Activated CD4-positive, alpha-beta T cell treated with anti-CD3 and anti-CD28 coated beads, Interleukin-2, amount 50 U/mL, for 24 hours (primary cell): ENCODE measurements around the gene TMEM121.
"Not testable (repeated sequence)": the region's sequence is repeated elsewhere in the genome, so short reads cannot be mapped to it uniquely, and the experiment has no call there.

Experiments used
- DNase-seq, 2 donors: peaks; one replicate each; pipeline ENCODE4 v3.0.0-alpha.2; 2020; ENCODE audit warnings: low read depth in 1 of 2, low spot score in 1 of 2

The TMEM121 gene

DNA sequence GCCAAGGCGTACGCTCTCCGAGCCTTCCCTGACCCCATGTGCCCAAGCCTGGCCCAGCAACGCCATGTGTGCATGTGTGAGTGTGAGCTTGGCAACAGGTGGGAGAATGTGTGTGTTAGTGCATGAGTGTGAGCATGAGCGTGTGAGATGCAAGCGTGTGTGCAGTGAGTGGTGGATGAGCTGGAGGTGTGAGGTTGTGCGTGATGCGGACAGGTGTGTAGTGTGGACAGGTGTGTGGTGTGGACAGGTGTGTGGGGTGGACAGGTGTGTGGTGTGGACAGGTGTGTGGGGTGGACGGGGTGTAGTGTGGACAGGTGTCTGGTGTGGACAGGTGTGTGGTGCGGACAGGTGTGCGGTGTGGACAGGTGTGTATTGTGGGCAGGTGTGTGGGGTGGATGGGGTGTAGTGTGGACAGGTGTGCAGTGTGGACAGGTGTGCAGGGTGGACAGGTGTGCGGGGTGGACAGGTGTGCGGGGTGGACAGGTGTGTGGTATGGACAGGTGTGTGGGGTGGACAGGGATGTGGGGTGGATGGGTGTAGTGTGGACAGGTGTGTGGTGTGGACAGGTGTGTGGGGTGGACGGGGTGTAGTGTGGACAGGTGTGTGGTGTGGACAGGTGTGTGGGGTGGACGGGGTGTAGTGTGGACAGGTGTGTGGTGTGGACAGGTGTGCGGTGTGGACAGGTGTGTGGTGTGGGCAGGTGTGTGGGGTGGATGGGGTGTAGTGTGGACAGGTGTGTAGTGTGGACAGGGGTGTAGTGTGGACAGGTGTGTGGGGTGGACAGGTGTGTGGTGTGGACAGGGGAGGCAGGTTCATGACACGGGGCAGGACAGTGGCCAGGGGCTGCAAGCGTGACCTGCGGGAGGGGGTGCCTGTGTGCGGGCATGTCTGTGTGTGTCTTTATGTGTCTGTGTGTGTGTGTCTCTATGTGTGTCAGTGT, 41.1 kb downstream of the TMEM121 start:
- DNase-seq: not testable (repeated sequence)

DNA sequence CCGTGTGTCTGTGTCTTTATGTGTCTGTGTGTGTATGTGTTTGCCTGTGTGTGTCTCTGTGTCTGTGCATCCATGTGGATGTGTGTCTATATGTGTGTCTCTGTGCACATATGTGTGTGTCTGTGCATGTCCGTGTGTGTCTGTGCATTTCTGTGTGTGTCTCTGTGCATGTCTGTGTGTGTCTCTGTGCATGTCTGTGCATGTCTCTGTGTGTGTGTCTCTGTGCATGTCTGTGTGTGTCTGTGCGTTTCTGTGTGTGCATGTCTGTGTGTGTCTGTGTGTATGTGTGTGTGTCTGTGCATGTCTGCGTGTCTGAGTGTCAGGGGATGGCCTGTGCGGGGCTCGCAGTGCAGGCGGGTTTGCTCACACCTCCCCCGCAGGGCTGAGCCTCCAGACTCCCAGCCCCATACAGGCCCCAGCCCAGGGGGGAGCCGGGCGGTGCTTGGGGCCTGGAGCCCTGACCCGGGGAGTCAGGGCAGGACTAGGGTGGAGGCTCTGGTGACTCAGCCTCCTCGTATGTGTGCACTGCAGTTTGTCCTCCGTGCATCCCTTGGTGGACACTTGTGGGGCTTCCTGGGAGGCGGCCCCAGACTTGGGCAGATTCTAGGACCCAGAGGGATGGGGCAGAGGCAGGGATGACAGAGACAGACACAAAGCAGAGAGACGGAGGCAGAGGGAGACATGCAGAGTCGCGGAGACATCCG, 41.9 kb downstream of the TMEM121 start:
- DNase-seq: not testable (repeated sequence)

DNA sequence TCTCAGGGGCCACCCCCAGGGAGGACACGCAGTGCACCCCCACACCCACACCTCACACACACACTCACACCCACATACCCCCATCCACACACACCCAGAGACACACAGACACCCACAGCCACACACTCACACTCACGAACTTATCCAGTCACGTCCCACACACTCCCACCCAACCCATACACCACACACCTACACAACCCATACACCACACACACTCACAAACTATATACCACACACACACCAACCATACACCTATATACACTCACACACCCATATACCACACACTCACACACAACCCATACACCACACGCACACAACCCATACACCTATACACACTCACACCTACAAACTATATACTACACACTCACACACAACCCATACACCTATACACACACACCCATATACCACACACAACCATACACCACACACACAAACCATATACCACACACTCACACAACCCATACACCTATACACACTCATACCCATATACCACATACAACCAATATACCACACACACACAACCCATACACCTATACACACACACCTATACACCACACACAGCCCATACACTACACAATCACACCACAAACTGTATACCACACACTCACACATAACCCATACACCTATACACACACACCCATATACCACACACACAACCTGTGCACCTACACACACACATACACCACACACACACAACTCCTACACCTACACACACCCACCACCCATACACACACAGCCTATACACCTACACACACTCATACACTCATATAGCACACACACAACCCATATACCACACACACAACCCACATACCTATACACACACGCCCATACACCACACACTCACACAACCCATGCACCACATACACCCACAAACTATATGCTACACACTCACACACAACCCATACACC, 42.7 kb downstream of the TMEM121 start:
- DNase-seq: no peak

DNA sequence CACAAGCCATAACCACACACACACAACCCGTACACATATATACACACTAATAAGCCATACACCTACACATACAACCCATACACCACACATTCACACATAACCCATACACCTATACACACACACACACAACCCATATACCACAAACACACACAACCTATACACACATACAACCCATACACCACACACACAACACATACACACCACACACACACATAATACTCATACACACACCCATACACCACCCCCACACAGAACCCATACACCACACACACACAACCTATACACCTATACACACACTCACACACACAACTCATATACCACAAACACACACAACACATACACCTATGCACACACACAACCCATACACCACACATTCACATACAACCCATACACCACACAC, 44.1 kb downstream of the TMEM121 start:
- DNase-seq: no peak

DNA sequence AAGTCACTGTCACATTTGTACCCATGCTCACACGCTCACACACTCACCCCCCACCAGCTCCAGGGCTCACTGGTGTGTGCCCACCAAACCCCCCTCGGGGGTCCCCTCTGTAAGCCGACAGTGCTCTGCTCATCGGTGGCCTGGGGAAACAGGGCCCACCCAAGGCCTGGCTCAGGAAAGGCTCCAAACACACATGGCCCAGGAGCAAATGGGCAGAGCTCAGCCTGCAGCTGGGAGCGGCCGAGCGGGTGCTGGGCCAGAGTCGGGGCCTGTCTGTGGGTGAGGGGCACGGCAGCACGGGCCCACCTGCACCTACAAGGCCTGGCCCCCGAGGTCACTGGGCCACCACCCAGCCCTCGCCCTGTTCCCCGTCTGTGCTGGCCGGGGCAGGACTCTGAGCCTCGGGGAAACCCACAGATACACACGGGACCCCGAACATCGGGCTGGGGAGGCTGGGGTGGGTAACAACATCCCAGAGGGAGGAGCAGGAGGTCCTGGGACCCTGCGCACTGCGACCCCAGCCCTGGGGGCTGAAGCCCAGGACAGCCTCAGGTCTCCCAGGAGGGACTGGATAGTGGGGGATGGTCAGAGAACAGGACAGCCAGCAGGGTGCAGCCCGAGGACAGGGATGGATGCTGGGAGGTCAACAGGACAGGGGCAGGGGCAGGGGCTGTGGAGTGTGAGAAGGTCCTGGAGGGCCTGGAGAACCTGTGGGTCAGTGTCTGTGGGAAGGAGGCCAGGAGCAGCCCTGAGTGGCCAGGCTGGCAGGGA, 45.0 kb downstream of the TMEM121 start:
- DNase-seq: not testable (repeated sequence)

DNA sequence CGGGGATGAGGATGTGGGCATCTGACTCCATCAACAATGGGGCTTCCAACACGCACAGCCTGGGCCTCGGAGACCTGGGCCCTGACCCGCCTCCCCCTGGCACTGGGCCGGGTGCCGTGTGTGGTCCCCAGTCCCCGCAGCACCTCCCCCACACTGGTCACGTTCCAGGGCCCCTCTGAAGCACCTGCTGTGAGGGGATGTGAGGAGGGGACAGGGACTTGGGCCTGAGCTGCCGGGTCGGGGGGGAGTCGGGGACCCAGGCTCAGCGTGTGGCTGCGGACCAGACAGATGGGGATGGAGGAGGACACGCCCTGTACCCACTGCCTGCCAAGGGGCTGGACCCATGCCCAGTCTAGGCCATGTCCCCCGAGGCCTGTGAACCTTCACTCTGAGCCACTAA, 45.7 kb downstream of the TMEM121 start:
- not testable (repeated sequence) for DNase-seq

DNA sequence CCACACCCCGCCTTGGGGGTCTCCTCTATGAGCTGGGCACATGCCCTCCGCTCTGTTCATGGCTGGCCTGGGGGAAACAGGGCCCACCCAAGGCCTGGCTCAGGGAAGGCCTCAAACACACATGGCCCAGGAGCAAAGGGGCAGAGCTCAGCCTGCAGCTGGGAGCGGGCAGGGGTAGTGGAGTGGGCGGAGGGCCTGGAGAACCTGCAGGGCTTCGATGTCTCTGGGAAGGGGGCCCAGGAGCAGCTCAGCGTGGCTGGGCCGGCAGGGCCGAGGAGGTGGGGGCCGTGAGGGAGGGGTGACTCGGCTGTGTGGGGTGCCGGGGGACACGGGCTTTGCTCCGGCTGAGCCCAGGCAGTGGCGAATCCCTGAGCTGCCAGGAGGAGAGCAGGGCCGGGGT, 47.5 kb downstream of the TMEM121 start:
- DNase-seq: not testable (repeated sequence)

DNA sequence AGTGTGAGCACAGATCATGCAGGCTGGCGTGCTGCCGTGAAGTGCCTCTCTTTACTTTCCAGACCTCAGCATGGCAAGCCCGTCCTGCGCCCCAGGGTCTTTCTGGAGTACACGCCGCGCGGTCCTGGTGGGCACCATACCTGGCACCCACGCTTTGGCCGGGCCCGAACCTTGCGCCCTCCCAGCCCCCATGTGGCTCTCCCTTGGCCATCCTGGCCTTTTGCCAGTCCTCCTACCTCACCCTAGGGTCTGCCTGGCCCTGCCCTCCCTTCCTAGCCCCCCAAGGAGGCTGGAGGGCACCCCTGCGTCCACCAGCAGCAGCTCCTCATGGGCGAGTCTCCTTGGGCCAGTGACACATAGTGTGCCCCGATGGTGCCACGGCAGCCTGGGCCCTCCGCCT, 48.0 kb downstream of the TMEM121 start:
- DNase-seq: not testable (repeated sequence)

DNA sequence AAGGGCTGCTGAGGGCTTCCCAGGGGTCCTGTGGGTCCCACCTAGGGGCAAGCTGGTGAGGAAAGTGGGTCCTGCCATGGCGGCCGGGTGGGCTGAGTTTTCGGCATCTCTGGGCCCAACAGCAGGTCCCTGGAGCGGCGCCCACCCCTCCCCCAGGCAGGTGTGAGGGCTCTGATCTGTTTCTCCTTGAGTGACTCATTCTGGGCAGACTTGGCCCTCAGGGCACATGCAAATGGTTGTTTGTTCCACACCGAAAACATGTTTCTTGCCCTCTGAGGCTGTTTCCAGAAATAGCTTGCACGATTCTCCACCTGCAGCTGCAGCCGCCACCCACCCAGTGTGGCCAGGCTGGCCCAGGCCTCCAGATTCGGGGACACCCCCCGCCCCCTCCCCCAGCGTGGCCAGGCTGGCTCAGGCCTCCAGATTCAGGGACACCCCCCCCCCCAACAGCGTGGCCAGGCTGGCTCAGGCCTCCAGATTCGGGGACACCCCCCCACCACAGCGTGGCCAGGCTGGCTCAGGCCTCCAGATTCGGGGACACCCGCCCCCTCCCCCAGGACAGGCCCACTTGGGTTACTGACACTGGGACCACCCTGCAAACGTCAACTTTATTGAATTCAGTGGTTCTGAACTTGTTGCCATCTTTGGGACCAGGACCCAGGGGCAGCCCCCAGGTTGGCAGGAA, 48.8 kb downstream of the TMEM121 start:
- not testable (repeated sequence) for DNase-seq

DNA sequence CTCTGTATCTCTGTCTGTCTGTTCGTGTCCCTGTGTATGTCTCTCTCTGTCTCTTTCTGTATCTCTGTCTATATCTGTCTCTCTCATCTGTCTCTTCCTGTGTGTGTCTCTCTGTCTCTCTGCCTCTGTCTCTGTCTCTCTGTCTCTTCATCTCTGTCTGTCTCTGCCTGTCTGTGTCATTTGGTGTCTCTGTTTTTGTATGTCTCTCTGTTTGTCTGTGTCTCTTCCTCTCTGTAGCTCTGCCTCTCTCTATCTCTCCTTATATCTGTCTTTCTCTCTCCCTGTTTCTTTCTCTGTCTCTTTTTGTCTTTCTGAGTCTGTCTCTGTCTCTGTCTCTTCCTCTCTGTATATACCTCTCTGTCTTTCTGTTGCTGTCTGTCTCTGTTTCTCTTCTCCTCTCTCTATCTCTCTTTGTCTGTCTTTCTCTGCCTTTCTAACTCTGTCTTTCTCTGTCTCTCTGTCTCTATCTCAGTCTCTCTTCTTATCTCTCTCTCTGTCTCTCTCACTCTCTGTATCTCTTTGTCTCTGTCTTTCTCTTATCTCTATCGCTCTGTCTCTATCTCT, 50.2 kb downstream of the TMEM121 start:
- no peak for DNase-seq

DNA sequence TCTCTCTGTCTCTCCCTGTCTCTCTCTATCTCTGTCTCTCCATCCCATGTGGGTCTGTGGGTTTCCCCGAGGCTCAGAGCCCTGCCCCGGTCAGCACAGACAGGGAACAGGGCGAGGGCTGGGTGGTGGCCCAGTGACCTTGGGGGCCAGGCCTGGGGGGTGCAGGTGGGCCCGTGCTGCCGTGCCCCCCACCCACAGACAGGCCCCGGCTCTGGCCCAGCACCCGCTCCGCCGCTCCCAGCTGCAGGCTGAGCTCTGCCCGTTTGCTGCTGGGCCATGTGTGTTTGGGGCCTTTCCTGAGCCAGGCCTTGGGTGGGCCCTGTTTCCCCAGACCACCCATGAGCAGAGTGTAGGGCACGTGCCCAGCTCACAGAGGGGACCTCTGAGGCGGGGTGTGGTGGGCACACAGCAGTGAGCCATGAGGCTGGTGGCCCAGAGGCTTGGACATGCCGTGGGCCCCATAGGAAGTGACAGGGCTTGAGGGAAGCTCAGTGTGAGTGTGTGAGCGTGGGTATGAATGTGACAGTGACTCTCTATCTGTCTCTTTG, 51.0 kb downstream of the TMEM121 start:
- DNase-seq: no peak

DNA sequence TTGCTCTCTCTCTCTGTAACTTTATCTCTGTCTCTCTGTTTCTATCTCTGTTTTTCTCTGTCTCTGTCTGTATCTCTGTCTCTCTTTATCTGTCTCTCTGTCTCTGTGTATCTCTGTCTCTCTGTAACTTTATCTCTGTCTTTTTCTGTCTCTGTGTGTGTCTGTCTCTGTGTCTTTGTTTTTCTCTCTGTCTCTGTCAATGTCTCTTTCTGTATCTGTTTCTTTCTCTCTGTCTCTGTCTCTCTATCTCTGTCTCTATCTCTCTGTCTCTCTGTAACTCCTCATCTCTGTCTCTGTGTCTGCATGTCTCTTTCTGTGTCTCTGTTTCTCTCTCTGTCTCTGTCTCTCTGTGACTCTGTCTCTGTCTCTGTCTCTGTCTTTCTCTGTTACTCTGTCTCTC, 51.7 kb downstream of the TMEM121 start:
- DNase-seq: no peak

DNA sequence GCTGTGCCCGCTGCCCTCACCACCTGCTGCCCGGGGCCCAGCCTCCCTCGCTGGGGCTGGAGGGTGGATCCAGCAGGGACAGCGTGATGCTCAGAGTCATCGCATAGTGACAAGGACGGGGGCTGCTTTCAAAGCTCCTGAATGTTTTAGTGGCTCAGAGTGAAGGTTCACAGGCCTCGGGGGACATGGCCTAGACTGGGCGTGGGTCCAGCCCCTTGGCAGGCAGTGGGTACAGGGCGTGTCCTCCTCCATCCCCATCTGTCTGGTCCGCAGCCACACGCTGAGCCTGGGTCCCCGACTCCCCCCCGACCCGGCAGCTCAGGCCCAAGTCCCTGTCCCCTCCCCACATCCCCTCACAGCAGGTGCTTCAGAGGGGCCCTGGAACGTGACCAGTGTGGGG, 52.8 kb downstream of the TMEM121 start:
- DNase-seq: not testable (repeated sequence)
